HCT116 (cell line): ENCODE data around the gene HIVEP3. TPM values are rescaled to one million over a fixed set of nuclear protein-coding genes. Genes with fewer than 3 reads are reported as not detected.

Source experiments
- ATAC-seq: fragments of 200-7000 bp; cut with Tn5 transposase; 2 replicates; pipeline ENCODE4 v1.9.1; 2020; ENCODE audit warnings: mild to moderate bottlenecking, moderate library complexity
- BruUV-seq: library from RNA; stranded (reverse); fragments of 400-500 nt; replicated peaks from 2 replicates; lab custom pipeline; 2021; lab: Mats Ljungman, UMichigan
- CTCF ChIA-PET: fragments of 300-600 bp; sonication (Branson Sonifier 250); formaldehyde crosslinking; loops from one replicate; lab custom pipeline; 2021; ENCODE audit warnings: antibody characterized with exemption; lab: Charles Lee
- POLR2A ChIA-PET: fragments of 300-600, 350-600 bp; sonication (Branson Sonifier 250); formaldehyde crosslinking; loops from one replicate; lab custom pipeline; 2021; ENCODE audit warnings: antibody characterized with exemption; lab: Charles Lee
- RAD21 ChIA-PET, 2 experiments: fragments of 300-600 bp; sonication (Branson Sonifier 250); formaldehyde crosslinking; loops; one replicate each; lab custom pipeline; 2023; ENCODE audit warnings: low total read pairs in 2 of 2; ENCODE audit not compliant: uncharacterized antibody in 2 of 2, unreplicated experiment in 2 of 2, low non-redundant PET in 1 of 2; lab: Charles Lee
- DNase-seq: peaks from one replicate; pipeline ENCODE4 v3.0.0-alpha.2; 2010; ENCODE audit warnings: low read depth, low spot score
- H2AFZ ChIP-seq: fragments of 200-600 bp; shearing (Covaris generic), sonication (generic); 2 replicates; pipeline ENCODE4 v1.6.1; 2017; ENCODE audit warnings: low read depth, mixed run types, mixed read lengths, antibody characterized with exemption, low read length; ENCODE audit not compliant: poor library complexity, severe bottlenecking
- H3K27ac ChIP-seq: 2 replicates; pipeline ENCODE4 v1.5.1; 2012; ENCODE audit warnings: low read depth, low read length
- H3K27me3 ChIP-seq: fragments of 200-600 bp; sonication (generic); 2 replicates; pipeline ENCODE4 v1.6.1; 2016; ENCODE audit warnings: mixed run types, low read length, mixed read lengths; ENCODE audit not compliant: insufficient read depth
- H3K36me3 ChIP-seq, 2 experiments: fragments of 200-500 bp in 1 of 2; fragments of 200-600 bp in 1 of 2; sonication (Bioruptor generic) in 1 of 2; sonication (generic) in 1 of 2; 2 replicates each; pipeline versions ENCODE4 v1.5.1 to v1.6.1; 2014 to 2016; ENCODE audit warnings: low read length in 2 of 2, inconsistent platforms in 1 of 2, mixed read lengths in 1 of 2, mixed run types in 1 of 2; ENCODE audit not compliant: insufficient read depth in 2 of 2, control insufficient read depth in 1 of 2
- H3K4me1 ChIP-seq, 2 experiments: fragments of 200-600 bp in 1 of 2; sonication (generic) in 1 of 2; 2 replicates each; pipeline versions ENCODE4 v1.5.1 to v1.6.1; 2012 to 2017; ENCODE audit warnings: low read length in 2 of 2, inconsistent platforms in 1 of 2, mild to moderate bottlenecking in 1 of 2, mixed read lengths in 1 of 2, mixed run types in 1 of 2, moderate library complexity in 1 of 2; ENCODE audit not compliant: insufficient read depth in 2 of 2, control insufficient read depth in 1 of 2
- H3K4me2 ChIP-seq: fragments of 200-600 bp; sonication (generic); 2 replicates; pipeline ENCODE4 v1.6.1; 2017; ENCODE audit warnings: mixed run types, low read length, mixed read lengths
- H3K4me3 ChIP-seq, 2 experiments: fragments of 200-600 bp in 1 of 2; sonication (generic) in 1 of 2; replicated peaks in 1 of 2; 2 replicates each; pipeline ENCODE4 v1.5.1; 2011 to 2016; ENCODE audit warnings: low read length in 2 of 2, control low read depth in 1 of 2, low read depth in 1 of 2, mild to moderate bottlenecking in 1 of 2, mixed read lengths in 1 of 2, mixed run types in 1 of 2
- H3K79me2 ChIP-seq: fragments of 200-600 bp; sonication (generic); 2 replicates; pipeline ENCODE4 v1.6.1; 2017; ENCODE audit warnings: mild to moderate bottlenecking, mixed run types, low read length, moderate library complexity, mixed read lengths; ENCODE audit not compliant: insufficient read depth
- H3K9ac ChIP-seq: fragments of 200-600 bp; sonication (generic); 2 replicates; pipeline ENCODE4 v1.6.1; 2016; ENCODE audit warnings: low read length, mixed read lengths
- H3K9me2 ChIP-seq: fragments of 200-600 bp; sonication (generic), shearing (Covaris generic); 2 replicates; pipeline ENCODE4 v1.6.1; 2017; ENCODE audit warnings: mixed run types, mild to moderate bottlenecking, moderate library complexity; ENCODE audit not compliant: insufficient read depth
- H3K9me3 ChIP-seq, 2 experiments: fragments of 200-500 bp in 1 of 2; fragments of 200-600 bp in 1 of 2; sonication (Bioruptor generic) in 1 of 2; sonication (generic) in 1 of 2; 2 replicates each; pipeline ENCODE4 v1.6.1; 2014 to 2017; ENCODE audit warnings: low read length in 2 of 2, mixed read lengths in 2 of 2, inconsistent platforms in 1 of 2, low read depth in 1 of 2, mild to moderate bottlenecking in 1 of 2, mixed run types in 1 of 2, moderate library complexity in 1 of 2; ENCODE audit not compliant: control insufficient read depth in 1 of 2, insufficient read depth in 1 of 2
- H4K20me1 ChIP-seq: fragments of 200-600 bp; sonication (generic), shearing (Covaris generic); 2 replicates; pipeline ENCODE4 v1.6.1; 2017; ENCODE audit warnings: mixed run types, mild to moderate bottlenecking, moderate library complexity; ENCODE audit not compliant: insufficient read depth
- CBX3 ChIP-seq: IDR thresholded peaks from 2 replicates; pipeline ENCODE4 v1.6.1; 2012; ENCODE audit warnings: low read depth
- CEBPB ChIP-seq: IDR thresholded peaks from 2 replicates; pipeline ENCODE4 v1.6.1; 2012; ENCODE audit warnings: low read depth
- EZH2 ChIP-seq: fragments of 200-600 bp; sonication (generic); IDR thresholded peaks from 2 replicates; pipeline ENCODE4 v1.6.1; 2017; ENCODE audit warnings: antibody characterized with exemption, mixed run types
- MAX ChIP-seq: IDR thresholded peaks from 2 replicates; pipeline ENCODE4 v1.6.1; 2012
- SIN3A ChIP-seq: IDR thresholded peaks from 2 replicates; pipeline ENCODE4 v1.6.1; 2012; ENCODE audit warnings: low read depth
- SRF ChIP-seq: IDR thresholded peaks from 2 replicates; pipeline ENCODE4 v1.6.1; 2012; ENCODE audit warnings: low read depth
- intact Hi-C: fragments of 100-400 bp; cut with micrococcal nuclease; formaldehyde crosslinking; loops from 2 replicates; pipeline ENCODE4 v1.10.0; 2022
- total RNA-seq: library from RNA; stranded (reverse); gene quantifications from one replicate; pipeline ENCODE4 v1.2.1, GENCODE V29; 2021; ENCODE audit not compliant: unreplicated experiment
- TF ChIP-seq, protein P1 (sequence below): IDR thresholded peaks from 2 replicates; pipeline ENCODE4 v1.6.1; 2011; ENCODE audit warnings: mild to moderate bottlenecking, low read length, moderate library complexity; ENCODE audit not compliant: insufficient replicate concordance; ENCODE audit errors: extremely low read depth
- TF ChIP-seq, protein P2 (sequence below): IDR thresholded peaks from 2 replicates; pipeline ENCODE4 v1.6.1; 2012

The HIVEP3 gene
- total RNA-seq, 1 experiment from 2014 or later, result 7.1 TPM

DNA sequence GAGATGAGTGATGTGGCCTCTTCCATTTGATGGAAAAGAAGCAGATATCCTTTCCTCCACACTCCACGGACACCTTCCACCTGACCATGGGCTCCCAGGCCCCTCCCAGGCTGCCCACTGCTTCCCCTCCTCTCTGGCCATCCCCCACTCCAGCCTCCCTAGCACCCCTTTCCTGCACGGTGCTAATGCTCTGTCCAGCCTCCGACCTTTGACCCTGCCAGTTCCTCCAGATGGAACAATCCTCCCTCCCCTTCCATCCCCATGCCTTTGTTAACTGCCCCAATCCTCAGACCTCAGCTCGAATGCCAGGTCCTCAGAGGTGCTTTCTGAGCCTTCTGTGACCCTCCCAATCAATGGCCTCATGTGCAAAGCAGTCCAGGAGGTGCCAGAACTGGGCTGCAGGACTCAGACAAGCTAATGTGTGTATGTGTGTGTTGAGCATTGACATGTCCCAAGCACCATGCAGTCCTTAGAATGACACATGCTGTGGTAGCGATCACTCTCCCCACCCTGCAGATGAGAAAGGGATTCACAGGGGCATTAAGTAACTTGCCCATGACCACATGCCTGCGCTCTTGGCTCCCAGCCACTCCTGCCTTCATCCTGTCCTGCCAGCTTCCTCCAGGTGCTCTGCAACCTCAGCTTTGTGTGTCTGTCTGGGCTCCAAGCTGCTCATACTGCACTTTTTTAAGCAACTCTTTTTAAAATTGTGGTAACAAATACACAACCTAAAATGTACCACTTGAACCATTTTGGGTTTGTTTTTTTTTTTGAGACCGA lies 370.8 kb downstream of the HIVEP3 start:
- ChIA-PET CTCF (no interaction called here), RAD21 (no interaction called here), POLR2A (no interaction called here)
- ATAC-seq (no peak), DNase-seq (no peak)
- H2AFZ ChIP-seq, result no peak overlapping the region
- H3K27ac ChIP-seq, result no peak overlapping the region
- H3K36me3 ChIP-seq, result no peaks in the 10 kb centered on the region
- H3K4me1 ChIP-seq, result no peaks in the 10 kb centered on the region
- no peak overlapping the region for H3K9ac ChIP-seq
- no peak overlapping the region for H3K4me2 ChIP-seq
- H4K20me1 ChIP-seq, result no peaks in the 10 kb centered on the region
- no peaks in the 10 kb centered on the region; a peak in 1 of 4 replicates for H3K9me3 ChIP-seq
- no peak overlapping the region for H3K4me3 ChIP-seq
- TF ChIP-seq CEBPB (no peak), SRF (no peak), EZH2 (no peak)
- TF ChIP-seq, protein P1, sequence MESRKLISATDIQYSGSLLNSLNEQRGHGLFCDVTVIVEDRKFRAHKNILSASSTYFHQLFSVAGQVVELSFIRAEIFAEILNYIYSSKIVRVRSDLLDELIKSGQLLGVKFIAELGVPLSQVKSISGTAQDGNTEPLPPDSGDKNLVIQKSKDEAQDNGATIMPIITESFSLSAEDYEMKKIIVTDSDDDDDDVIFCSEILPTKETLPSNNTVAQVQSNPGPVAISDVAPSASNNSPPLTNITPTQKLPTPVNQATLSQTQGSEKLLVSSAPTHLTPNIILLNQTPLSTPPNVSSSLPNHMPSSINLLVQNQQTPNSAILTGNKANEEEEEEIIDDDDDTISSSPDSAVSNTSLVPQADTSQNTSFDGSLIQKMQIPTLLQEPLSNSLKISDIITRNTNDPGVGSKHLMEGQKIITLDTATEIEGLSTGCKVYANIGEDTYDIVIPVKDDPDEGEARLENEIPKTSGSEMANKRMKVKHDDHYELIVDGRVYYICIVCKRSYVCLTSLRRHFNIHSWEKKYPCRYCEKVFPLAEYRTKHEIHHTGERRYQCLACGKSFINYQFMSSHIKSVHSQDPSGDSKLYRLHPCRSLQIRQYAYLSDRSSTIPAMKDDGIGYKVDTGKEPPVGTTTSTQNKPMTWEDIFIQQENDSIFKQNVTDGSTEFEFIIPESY, result no peak
- intact Hi-C loops, result no loop called here
- H3K27me3 ChIP-seq, result no peaks in the 10 kb centered on the region
- no TSS peak for BruUV-seq
- no peaks in the 10 kb centered on the region for H3K9me2 ChIP-seq
- H3K79me2 ChIP-seq, result no peaks in the 10 kb centered on the region

DNA sequence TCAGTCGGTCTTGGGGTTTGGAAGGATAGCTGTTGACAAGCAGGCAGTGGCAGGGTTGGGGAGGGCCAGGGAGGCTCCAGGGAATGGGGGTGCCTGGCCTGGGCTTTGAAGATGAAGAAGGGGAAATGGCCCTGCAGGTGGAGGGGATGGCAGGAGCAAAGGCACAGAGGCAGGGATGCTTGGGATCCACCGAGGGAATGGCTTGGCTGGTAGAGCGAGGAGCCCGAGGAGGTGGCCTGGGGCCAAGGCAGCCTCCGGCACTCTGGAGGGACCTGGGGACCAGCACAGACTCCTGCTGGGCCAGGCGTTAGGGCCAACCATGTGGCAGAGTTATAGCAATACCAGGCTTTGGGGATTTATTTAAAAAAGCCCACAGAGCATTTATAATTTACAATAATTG lies 371.4 kb downstream of the HIVEP3 start:
- Histone ChIP-seq H4K20me1 (no peaks in the 10 kb centered on the region), H3K4me2 (no peak overlapping the region), H3K9me2 (no peaks in the 10 kb centered on the region), H3K4me3 (no peak overlapping the region), H3K9ac (no peak overlapping the region), H3K4me1 (no peaks in the 10 kb centered on the region), H3K27ac (no peak overlapping the region), H3K9me3 (no peaks in the 10 kb centered on the region; a peak in 1 of 4 replicates), H2AFZ (no peak overlapping the region), H3K79me2 (no peaks in the 10 kb centered on the region), H3K27me3 (no peaks in the 10 kb centered on the region), H3K36me3 (no peaks in the 10 kb centered on the region)
- CTCF ChIA-PET, result no interaction called here
- RAD21 ChIA-PET, result no interaction called here
- no peak for DNase-seq
- TF ChIP-seq CEBPB (no peak), MAX (no peak), CBX3 (no peak), SIN3A (no peak)
- TF ChIP-seq, protein P2, sequence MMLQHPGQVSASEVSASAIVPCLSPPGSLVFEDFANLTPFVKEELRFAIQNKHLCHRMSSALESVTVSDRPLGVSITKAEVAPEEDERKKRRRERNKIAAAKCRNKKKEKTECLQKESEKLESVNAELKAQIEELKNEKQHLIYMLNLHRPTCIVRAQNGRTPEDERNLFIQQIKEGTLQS, result no peak
- intact Hi-C loops, result no loop called here
- POLR2A ChIA-PET, result no interaction called here
- no TSS peak for BruUV-seq
- no peak for ATAC-seq
